HG02981 (cell line): ENCODE data around the gene CTIF.

Source experiments
- ATAC-seq: cut with Tn5 transposase; IDR thresholded peaks from one replicate; pipeline ENCODE4 v1.9.1; 2021; ENCODE audit warnings: mild to moderate bottlenecking, moderate library complexity; ENCODE audit not compliant: unreplicated experiment

Gene CTIF

DNA sequence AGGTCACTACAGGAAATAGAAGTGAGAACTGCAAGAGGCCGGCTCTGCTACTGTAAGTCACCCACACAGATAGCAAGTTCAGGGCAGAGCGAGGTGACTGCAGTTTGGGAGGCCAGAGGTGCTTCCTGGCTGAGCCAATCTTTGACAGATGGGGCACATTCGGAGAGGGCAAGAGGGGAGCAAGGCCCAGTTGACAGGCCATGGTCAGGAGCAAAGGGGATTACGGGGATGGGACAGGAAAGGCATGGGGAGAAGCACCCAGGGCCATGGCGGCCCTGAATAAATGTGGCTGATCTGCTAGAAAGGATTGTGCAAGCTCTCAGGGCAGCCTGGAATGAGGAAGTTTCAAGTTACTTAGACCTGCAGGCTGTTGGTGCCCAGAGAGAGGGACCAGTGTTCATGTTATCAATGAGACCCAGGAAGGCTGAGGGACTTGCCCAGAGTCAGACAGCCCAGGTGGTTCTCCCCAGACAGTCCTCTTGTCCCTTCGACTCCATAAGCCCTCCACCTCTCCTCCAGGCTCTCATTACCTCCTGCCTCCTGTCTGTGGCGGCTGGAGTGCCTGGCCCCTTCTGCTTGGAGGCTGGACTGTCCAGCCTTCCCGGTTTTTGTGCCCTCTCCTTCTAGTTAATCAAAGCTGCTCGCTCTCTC is 123.3 kb downstream of the CTIF start:
- ATAC-seq: no peak

DNA sequence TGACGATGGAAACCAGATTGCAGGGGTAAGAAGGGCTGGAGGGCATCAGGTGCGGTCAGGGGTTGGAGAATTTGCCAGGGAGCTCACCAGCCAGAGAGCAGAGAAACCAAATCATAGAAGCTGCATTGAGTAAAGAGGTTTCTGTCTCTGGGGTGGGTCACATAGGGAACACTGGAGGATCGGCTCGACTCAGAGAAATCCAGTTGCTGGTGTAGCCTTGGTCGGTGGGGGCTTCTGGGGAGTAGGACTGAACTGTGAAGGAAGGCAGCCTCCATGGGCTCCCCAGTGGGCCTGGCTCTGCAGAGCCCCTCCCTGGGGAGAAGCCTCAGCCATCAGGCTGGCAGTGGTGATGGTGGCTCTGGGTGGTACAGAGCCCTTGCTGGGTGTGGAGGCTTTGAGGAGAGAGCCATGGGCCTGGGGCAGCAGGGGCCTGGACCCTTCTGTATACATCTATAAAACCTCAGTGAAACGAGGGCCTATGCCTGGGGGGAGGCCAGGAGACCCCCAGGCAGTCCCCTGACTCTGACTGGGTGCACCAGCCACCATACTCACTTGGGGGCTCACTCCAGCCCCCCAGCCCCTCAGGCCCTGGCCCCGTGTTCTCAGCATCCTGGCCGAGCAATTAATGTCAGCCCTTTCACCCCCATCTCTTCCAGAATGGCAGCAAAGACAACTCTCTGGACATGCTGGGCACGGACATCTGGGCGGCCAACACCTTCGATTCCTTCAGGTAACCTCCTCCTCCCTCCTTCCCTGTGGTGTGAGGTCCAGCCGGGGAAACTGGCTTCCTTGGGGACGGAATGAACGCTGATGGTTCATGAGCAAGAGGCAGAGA is 124.5 kb downstream of the CTIF start:
- ATAC-seq: no peak

DNA sequence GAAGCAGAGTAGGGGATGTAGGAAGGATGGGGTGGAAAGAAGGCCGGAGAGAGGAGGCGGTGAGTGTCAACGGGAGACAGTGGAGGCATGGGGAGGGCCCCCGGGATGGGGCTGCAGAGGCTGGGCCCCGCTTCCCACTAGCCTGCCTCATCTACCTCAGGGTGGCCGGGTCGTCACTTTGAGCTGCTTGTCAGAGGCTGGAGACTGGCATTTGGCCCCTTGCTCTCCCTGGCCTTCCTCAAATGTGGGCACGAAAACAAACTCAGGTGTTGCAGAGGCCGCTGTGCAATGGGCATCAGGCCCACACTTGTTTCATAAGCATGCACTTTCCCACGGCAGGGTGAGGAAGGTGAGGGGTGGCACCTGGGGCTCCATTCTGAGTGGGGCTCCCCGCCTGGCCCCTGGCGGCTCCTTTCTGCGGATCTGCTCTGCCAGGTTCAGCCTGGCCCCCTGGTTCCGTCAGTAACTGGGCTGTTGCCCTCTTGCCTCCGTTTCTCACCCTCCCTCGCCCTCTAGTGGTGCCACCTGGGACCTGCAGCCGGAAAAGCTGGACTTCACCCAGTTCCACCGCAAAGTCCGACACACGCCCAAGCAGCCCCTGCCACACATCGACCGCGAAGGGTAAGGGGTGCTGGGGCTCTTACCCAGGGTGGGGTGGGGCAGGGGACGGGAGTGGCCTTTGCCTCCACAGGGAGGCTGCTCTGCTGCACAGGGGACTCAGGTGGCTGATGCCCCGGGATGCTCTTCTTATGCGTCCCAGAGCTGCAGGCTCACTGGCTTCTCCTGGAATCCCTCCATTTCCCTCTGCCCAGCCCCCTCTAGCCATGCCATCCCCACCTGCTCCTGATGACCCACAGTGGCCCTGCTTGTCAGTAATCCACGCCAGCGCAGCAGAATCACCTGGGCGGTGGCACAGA is 125.4 kb downstream of the CTIF start:
- no peak for ATAC-seq

DNA sequence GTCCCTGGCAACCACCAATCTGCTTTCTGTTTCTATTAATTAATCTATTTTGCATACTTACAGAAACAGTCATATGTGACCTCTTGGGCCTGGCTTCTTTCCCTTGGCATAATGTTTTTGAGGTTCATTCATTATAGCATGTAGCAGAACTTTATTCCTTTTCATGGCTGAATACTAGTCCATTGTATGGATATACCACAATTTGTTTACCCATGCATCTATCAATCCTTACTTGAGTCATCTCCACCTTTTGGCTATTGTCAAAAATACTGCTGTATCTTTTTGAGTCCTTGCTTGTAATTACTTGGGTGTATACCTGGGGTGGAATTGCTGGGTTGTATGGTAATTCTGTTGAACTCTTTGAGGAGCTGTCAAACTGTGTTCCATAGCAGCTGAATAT is 126.8 kb downstream of the CTIF start:
- no peak for ATAC-seq

DNA sequence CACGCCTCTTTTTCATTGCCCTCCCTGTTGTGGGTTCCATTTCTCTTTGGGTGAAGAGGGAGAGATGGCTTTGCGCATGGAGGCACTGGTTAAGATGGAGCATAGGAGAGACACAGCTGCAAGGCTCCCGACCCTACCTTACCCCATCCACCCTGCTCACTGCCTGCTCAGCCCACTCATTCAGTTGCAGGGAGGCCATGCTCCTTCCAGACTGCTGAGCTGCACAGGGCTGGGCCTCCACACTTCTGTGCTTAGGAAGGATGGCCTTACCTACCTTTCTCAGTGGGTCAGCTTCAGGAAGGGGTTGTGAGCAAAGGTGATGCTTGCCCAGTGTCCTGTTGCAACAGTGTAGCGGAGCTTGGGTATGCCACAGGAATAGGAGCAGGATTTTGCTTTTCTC is 127.8 kb downstream of the CTIF start:
- ATAC-seq: no peak

DNA sequence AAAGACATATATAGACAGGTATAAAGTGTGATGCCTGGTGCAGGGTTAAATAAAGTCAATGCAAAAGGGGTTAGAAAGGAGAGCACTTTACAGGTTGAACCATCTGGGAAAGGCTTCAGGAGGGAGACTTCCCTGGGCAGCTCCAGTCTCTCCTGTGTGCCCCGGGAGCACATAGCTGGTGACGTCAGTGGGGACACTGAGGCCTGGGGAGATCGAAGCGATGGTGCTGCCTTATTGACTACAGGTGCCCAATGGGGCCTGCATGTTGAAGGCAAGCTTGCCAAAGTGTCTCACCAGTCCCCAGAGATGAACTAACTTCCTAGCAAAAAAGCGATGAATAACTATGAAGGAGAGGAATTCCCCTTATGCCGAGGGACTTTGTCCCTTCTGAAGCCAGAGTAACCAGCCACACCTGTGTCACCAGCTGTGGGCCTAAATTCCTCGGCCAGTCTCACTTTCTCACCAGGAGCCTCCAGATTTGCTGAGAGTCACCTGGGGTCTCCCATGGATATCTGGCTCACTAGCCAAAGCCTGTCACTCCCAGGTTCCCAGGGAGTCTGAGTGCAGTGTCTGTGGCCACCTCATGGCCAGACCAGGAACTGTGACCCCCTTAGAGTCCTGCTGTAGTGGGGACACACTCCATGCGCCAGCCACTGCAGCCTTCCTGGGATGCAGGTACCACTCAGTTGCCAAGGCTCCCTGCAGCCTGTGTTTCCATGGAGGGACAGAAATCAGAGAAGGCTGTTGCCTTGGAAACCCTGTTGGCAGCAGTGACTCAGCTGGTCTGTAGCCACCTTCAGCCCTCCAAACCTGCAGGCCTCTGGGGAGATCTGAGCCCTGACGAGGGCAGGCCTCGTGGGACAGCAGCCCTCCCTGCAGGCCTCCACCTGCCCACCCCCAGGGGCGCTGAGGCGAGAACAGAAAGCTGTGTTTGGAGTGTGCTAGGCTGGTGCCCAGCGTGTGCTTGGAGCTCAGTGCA is 128.7 kb downstream of the CTIF start:
- ATAC-seq: peak; percentile 45

DNA sequence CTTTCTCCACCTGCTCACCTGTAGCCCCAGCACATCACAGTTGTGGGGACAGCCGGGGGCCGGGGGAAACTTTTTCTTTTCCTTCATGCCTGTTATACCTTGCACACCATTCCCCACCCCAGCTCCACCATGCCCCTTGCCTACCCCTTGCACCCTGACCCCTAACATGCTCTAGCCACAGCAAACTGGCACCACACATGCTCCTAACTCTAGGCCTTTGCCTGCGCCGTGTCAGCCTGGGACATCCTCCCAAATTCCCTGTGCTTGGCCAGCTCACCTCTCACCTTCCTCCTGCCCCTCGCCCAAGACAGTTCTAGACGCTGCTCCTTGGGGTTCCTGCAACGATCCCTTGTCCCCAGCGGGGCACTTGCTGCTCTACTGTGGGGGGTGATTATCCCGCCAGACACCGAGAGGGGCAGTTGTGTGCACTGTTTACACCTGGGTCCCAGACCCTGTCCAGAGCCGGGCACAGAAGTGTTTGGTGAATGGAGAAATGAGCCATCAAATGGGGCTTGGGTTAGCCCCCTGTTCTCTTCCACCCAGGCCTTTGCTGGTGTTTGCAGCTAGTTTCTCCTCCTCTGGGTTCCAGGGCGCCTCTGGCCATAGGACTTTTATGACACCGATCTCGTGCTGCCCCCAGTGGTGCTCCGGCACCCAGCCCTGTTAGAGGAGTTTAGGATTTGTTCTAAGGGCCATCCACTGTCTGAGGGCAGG is 129.8 kb downstream of the CTIF start:
- no peak for ATAC-seq

DNA sequence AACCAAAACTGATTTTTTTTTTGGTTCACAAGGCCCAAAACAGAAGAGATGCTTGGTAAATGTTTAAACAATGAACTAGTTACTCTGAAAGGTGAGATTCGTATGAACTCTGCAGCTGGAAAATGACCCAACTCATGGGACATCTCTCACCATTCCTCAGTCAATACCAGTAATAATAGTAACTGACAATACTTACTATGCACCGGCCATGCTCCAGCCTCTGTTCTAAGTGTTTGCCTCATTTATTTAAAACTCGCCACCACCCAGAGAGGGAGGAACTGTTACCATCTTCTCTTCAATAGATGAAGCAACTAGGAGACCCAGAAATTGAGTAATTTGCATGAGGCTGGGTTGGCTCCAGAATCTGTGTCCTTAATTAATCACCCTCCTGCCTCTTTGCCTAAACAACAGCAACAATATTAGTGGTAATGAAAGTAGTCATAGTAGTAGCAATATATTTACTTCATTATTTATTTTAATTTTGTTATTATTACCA is 130.4 kb downstream of the CTIF start:
- ATAC-seq: no peak

DNA sequence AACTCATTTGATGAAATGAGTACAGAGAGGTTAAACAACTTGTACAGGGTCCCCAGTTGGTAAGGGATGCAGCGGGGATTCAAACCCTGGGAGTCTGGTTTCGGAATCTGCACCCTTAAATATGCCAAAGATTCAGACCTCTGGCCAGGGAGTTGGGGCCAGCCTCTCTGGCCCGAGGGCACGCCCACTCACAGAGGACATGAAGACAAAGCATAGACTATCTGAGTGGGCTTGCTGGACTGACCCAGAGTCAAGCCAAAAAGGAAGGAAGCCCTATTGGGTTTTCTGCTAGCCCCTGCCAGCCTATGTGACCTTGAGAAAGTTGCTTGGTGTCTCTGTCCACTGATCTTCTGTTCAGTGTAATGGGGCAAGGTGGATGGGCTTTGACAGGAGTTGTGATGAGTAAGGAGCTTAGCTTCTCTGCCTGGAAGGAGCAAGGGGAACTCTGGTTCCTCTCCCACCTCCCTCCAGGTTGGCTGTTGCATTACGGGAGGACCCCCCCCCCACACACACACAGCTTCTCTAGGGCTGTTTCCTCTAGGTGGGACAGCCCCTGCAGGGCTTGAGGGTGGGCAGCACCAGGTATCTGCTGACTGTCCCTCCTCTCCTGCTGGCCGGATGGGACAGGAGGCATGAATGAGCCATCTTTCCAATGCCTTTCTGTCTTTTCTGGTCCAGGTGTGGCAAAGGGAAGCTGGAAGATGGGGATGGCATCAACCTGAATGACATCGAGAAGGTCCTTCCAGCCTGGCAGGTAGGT is 131.3 kb downstream of the CTIF start:
- ATAC-seq: no peak

DNA sequence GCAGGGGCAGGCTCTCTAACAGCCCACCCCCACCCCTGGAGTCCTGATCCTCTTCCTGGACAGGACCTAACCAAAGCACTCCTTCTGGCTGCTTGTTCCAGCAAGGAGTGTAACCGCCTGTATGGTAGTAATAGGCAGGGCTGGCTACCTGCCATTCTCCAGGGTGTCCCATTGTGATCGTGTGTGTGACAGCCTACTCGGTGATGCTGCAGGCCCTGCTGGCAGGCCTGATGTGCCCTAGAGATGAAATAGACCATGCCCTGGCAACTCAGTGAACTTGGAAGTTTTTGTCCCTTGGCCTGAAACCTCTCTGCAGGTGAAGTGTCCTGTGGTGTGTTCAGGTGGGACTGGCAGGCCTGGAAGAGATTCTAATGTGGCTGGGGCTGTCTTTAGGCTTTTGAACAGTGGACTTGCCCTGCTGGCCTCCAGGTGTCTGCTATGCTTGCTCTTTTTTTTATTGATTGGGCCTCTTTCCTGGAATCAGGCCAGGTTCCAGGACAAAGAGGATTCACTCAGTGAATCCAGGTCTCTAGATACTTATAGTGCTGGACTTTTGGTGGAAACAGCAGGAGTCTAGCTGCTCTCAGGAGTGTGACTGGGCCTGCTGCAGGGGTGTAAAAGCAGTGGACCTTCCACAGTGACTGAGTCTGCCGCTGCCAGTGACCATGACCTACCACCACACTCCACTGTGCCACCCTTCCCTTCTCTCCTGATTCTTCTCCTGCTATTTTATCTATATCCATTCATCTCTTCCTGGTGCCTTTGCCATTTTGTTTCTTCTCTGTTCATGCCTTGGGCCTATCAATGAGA is 132.1 kb downstream of the CTIF start:
- no peak for ATAC-seq

DNA sequence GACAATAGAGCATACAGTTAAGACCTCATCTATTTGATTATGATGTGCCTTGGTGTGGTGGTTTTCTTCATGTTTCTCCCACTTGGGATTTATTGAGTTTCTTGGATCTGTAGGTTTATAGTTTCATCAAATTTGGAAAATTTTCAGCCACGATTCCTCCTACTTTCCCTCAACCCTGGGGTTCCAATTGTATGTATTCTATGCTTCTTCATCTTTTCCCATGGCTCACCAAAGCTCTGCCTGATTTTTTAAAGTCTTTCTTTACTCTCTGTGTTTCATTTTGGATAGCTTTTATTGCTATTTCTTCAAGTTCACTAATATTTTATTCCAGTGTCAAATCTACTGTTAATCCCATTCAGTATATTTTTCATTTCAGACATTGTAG is 132.7 kb downstream of the CTIF start:
- ATAC-seq: no peak

DNA sequence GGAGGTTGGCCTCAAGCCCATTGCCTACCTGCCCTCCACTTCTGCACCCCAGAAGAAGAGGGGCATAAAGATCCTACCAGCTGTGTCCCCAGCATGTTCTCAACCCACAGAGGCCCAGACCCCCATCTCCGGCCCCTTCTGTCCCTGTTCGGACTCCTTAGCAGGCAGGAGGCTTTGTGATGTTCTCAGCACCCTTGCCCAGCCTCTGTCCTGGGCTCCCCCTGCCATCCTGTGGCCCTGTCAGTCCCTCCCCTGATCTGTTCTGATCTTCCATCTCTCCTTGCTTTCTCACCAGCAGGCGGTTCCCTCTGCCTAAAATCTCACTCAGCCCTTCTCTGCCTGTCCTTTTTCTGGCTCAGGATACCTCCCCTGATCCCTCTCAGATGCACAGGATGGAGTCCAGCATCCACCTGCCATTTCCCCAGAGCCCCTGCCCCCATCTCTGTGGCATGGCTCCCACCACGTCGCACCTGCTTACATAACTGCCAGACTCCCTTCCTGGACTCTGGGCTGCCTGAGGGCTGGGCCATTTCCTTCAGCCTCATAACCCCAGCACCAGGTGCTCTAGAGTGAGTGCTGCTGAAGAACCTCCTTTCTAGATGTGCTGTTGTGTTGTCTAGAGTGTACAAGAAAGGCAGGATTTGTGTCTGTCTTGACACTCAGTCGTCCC is 134.0 kb downstream of the CTIF start:
- no peak for ATAC-seq

DNA sequence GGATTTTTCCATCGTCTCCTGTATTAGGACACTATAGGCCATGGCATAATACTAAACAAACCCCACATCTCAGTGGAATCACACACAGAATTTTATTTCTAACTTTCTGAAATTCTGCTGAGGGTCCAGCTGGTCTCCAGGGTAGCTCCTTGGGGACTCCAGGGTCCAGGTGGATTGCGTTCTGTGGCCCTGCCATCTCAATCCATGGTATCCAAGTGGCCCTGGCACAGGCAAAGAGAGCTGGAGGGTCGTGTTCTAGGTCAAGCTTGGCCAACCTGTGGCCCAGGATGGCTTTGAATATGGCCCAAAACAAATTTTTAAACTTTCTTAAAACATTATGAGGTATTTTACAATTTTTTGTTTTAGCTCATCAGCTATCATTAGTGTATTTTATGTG is 134.6 kb downstream of the CTIF start:
- ATAC-seq: no peak

DNA sequence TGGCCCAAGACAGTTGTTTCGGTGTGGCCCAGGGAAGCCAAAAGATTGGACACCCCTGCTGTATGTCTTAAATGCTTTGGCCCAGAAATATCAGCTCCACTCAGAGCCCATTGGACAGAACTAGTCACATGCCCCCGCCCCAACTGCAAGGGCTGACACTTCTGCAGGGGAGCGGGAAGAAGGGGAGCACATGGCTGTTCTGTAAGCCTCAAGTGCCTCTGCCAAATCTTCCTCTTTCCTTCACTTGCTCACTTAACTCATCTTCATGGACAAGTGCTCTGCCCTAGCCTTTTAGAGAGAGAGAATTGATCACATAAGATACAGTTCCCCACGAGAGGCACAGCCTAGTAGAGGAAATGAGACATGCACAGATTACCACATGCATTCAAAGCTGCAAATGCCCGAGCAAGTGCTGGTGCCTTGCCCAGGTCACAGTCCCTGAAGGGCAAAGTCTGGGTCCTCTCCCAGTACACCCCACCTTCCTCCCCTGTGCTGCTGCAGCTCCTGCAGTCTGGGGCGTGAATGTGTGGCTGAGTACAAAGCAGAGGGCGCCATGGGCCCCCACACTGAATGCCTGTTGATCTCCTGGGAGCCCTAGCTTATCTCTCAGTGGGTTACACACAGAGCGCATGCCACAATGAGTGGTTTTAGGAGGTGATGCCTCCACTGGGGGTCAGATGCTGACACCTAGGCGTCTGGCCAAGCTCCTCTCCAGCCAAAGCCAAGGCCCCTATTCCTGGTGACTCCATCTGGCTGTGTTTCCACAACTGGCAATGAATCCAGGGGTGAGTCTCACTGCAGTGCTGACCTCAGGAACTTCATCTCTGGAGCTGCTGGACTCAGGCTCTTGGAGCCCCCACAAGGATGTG is 135.3 kb downstream of the CTIF start:
- ATAC-seq: no peak

DNA sequence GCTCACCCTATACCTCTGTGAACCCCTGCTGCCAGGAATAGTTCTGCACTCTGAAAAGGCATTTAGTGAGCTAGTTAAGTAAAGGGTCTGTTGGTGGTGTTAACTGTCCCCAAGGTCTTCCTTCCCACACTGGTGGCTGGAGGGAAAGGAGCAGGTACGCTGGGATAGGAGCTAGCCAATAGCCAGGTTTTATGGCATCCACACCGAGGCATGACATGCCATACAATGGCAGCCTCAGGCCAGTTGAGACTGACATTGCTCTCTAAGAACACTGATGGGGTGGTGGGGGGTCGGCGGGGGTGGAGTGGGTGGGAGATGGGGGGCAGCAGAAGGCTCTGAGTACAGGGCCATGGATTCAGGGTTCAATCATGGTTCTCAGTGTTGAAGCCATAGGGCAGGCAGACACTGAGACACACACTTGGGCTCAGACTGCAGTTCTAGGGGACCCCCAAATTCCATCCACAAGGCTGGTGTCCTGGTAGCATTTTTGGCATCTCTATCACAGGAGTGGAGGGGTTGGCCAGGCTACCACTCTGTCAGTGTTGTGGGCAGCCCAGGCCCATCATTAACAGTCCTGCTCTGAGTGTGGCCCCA is 136.0 kb downstream of the CTIF start:
- no peak for ATAC-seq

DNA sequence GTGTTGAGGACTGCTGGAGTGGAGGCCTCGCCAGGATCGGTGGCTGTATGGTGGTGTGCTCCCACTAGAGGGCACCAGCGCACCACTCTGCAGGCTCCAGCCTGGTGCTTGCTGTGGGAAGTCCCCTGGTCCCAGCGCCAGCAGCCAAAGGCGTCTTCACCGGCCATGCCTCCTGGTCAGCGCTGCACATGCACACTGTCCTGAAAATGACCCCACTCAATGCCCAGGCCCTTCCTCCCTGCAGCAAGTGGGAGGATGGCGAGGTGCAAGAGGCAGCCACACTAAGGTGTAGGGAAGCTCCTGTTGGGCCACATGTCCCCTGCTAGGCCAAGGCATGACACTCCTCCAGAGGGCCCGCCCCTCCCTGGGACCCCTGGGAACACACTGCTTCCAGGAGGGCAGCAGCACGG is 136.5 kb downstream of the CTIF start:
- ATAC-seq: peak; percentile 81
